ENCODE measurements around the gene VILL. TPM values are rescaled to one million over a fixed set of nuclear protein-coding genes. Genes with fewer than 3 reads are reported as not detected.
"Not testable (repeated sequence)": the region's sequence is repeated elsewhere in the genome, so short reads cannot be mapped to it uniquely, and the experiment has no call there.

VILL gene
- total RNA-seq, 1 donor from 2014 or later, result 19.5 TPM

DNA sequence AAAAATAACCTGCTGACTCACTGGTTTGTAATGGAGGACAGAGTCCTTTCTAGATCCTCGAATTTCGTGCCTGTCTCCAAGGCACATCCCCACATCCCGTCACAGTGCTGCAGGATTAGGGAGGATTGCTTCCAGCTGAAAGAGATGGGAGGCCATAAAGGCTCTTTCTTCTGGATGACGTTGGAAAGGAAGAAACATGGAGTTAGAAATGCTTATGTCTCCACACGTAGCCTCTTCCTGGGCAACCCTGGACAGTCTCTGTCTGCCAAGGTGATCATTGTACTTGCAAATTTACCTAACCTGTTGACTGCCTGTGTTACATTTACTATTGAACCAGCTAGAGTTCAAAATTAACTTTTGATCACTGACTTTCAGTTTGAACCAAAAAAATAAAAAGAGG is 27.6 kb upstream of the VILL start:
- peak; percentile 87 for DNase-seq (ENCODE audit: low spot score)

DNA sequence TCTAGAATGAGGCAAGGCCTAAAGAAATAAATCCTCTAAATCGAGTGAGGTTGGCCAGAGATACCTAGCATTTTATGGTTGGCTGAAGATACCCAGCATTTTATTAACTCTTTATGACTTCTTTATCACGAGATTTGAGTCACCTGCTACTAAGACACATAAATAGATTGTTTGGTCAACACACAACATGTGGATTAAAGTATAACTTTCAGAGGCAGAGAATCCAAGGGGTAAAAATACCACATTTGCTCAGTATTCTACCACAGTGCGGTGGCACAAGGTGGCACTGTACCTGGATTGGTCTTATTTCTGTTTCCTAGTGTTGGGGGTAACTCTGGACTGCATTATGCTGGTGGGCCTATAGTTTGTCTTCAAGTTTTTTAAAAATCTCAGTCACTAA is 27.0 kb upstream of the VILL start:
- no peak for DNase-seq (ENCODE audit: low spot score)

DNA sequence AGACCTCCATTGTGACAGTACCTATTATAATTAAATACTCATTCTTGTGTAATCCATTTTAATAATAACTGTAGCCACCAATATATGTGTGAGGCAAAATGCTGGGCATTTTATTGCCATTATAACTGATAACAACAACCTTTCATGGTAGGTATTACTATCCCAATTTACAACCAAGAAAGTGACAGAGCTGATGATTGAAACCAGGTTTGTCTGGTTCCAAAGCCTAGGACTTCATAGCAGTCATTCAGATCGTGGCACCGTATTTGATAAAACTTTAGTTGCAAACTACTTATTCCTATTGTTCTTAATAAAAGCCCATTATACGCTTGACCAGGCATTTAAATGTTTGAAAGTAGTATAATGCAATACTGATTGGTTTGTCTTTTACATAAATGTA is 26.4 kb upstream of the VILL start:
- DNase-seq (ENCODE audit: low spot score), result no peak

DNA sequence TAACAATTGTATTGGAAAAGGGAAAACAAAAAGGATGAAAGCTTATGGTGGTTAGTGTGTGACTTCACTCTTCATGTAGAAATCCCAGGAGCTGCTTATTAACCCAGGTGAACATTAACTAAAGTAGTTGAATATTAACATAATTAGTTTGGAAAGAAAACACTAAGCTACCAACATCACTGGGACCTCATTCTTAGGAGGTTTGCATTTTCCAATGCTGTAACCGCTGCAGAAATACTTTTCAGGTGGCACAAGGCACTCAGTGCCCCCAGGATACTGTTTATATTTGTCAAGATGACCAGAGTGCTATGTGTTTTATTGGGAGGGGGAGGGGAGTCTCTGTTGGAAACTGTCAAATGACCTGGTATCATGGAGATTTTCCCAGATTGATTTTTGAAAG is 25.9 kb upstream of the VILL start:
- no peak for DNase-seq (ENCODE audit: low spot score)

DNA sequence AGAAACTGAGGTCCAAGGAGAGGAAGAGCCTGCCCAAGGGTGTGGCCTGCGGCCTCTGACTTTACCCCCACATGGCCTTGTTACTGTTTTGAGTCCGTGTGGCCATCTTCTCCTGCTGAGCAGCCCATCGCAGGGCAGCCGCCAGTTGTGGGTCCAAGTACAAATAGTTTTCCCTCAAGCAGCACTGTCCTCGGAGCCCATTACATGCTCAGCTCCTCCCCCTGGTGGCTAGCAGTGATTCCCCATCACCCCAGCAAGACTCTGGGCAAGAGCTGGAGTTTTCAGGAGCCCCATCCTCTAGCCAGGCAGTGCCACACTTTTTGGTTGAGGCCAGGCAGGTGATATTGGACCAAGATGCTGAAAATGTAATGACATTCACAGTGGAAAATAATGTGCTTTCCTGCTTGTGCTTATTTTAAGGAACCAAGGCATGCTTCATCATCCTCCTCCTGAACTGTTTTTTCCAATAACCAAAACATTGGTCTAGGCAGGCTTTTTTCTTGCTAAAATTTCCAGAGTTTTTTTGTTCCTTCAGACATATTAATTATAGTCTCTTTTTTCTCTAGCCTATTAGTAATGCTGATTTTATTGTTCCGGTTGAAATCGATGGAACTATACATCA is 23.2 kb upstream of the VILL start:
- DNase-seq (ENCODE audit: low spot score), result peak; percentile 62

DNA sequence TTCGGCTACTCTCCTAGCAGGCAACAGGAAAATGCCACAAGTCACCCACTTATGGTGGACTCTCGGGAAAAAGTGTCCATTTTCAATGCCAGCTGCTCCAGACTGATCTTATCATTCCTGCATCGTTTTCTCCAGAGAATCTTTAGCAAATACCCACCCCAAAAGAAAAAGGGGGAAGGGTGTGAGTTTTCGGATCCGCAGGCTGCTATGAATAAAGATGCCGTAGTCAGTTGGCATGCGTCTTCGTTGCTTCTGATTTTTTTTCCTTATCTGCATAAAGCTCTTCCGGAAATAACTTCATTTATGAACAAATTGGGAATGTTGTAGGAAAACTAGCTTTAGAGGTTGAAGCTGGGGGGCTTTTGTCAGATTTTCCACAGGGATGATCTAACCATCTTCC is 22.4 kb upstream of the VILL start:
- DNase-seq (ENCODE audit: low spot score), result no peak

DNA sequence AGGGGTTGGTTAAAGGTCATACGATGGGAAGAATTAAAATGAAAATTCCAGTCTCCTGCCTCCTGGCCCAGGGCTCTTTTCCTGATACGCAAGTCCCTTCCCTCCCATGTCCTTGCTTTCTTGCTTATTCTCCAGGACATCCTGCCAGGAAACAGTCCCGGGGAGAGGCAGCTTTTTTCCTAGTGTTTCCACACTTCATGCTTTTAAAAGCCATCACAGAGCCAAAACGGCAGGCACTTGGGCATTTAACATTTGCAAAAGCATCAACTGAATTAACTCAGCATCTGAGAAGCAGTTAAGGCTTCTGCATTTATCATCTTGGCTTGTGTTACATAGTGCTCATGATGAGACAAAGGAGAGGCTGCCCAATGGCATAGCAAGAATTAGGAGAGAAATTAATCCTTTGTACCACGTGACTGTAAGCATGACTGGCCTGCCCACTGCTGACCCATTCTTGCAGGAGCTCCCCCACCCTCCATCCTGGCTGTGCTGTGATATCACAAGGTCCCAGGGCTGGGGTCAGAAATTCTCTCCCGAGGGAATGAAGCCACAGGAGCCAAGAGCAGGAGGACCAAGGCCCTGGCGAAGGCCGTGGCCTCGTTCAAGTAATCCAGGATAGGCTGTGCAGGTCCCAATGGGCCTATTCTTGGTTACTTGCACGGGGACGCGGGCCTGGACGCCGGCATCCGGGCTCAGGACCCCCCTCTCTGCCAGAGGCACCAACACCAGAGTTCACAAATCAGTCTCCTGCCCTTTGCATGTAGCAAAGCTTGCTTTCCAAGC is 21.6 kb upstream of the VILL start:
- no peak for DNase-seq (ENCODE audit: low spot score)

DNA sequence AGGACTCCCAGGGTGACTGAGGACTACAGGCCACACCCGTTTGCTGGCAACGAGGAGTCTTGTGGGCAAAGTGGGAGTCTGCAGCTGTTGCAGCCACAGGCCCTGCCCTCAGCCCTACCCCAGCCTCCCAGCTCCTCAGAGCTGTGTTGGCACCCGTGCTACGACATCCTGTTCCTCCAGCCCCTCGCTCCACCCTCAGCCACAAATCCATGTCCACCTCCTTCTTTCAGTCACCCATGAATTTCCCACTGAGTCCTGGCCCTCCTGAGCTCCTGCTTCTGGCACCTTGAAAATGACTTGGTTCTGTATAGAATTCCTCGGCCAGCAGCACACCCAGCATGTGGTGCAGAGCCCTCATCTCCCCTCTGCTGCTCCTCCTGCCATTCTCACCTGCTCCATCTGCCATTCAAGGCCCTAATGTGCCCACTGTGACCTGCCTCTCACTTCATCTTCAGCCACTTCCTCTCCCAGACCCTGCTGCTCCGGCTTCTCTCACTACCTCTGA is 20.9 kb upstream of the VILL start:
- DNase-seq (ENCODE audit: low spot score), result no peak

DNA sequence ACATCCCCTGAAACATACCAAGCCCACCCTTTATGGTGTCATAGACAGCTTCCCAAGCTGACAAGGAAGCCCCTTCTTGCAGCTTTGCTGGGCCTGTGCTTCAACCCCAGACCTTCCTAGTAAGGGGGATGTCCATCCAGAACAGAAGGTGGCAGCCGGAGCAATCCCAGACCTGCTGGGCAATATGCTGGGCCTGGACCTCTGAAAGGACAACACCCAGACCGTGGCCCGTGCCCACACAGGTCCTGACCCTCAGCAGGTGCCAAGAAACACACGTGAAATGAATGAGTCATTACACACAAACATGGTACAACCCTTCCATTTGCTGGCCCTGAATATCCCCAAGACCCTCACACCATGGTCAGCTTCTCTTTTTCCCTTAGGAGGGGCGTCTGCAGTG is 19.8 kb upstream of the VILL start:
- DNase-seq (ENCODE audit: low spot score), result no peak

DNA sequence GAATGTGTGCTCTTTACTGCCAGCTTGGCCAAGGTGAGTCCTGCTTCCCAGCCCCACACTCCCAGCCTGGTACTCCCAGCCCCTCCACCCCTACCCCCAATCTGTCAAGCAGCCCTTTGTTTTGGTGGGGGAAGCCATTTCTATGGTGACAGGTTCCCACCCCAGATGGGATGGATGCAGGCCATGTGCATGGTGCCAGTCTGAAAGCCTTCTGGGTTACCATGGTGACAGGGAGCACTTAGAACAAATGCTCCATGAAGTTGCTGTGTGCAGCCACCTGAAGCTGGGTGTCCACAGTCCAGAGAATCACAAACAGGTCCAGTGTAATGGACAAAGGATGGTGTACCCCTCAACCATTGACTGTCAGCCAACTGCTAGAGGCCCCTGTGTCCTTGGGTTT is 19.1 kb upstream of the VILL start:
- no peak for DNase-seq (ENCODE audit: low spot score)

DNA sequence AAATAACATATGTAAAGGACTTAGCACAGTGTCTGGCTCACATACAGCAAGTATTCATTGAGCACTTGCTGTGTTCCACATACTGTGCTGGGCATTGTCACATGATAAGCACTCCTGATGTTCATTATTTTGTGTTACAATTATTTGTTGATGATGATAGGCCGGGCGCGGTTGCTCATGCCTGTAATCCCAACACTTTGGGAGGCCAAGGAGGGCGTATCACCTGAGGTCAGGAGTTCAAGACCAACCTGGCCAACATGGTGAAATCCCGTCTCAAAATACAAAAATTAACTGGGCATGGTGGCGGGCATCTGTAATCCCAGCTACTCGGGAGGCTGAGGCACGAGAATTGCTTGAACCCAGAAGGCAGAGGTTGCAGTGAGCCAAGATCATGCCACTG is 18.5 kb upstream of the VILL start:
- not testable (repeated sequence) for DNase-seq (ENCODE audit: low spot score)

DNA sequence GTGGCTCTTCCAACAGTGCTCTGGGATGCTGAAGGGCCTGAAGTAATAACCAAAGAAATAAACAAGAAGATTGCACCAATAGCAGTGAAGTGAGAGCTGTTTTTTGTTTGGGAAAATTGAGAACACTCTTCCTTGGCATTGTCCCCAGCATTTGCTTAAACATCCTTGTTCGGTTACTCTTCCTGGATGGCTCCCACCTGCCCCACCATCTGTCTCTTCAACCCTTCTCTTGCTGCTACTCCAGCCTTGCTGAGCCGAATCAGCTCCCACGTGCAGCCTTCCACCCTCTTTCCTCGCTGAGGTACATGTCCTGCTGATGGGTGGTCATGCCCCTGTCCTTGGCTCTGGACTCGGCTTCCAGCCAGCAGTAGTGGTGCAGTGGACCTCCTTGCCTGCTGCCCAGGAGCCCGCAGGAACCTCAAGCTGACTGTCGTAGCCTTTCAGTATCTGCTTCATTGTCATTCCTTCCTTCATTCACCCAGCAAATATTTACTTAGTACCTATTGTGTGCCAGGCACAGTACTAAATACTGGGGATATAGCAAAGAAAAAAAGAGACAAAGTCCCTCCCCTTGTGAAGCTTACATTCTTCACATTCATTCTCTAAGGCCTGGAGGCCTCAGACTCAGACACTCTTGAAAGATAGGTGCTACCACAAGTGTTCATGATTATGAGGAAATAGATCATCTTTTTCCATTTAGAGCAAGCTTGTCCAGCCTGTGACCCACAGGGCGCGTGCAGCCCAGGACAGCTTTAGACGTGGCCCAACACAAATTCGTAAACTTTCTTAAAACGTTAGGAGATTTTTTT is 17.1 kb upstream of the VILL start:
- no peak for DNase-seq (ENCODE audit: low spot score)

DNA sequence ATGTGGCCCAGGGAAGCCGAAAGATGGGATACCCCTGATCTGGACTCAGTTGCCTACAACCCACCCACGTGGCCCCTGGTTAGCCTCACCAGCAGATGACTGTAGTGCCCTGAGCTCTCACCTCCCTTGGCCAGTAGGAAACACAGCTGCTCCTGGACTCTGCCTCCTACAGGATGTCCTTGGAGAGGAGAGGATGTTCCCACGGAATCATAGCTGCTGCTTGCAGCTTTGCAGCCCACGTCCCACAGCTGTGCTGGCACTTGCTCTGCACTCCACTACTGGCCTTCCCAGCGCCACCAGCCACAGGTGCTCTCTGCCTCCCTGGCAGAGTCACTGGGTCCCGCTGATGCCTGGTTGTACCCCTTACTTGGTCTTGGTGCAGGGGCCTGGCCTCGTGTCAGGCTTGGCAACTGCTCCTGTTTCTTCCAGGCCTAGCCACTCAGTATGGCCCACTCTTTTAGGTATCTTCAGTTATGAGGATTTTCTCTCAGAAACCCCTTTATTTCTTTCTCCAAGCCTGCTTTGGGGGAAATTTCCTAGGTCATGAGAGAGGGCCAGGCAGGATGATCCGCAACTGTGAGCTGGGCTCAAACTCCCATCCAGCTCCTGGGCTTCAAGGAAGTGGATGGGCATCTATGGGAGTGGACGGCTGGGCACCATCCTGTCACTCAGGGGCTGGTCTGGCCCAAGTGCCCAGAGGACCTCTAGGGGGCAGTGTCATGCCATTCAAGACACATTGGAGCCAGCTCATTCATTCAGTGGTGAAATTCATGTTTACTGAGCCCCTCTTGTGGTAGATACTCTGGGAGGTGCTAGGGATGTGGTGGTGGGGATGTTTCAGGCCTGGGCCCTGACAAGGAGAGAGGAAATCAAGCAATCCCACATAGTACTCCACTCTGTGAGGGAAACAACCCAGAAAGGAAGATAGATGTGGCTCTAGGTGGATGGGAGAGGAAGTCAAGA is 16.2 kb upstream of the VILL start:
- peak; percentile 54 for DNase-seq (ENCODE audit: low spot score)

DNA sequence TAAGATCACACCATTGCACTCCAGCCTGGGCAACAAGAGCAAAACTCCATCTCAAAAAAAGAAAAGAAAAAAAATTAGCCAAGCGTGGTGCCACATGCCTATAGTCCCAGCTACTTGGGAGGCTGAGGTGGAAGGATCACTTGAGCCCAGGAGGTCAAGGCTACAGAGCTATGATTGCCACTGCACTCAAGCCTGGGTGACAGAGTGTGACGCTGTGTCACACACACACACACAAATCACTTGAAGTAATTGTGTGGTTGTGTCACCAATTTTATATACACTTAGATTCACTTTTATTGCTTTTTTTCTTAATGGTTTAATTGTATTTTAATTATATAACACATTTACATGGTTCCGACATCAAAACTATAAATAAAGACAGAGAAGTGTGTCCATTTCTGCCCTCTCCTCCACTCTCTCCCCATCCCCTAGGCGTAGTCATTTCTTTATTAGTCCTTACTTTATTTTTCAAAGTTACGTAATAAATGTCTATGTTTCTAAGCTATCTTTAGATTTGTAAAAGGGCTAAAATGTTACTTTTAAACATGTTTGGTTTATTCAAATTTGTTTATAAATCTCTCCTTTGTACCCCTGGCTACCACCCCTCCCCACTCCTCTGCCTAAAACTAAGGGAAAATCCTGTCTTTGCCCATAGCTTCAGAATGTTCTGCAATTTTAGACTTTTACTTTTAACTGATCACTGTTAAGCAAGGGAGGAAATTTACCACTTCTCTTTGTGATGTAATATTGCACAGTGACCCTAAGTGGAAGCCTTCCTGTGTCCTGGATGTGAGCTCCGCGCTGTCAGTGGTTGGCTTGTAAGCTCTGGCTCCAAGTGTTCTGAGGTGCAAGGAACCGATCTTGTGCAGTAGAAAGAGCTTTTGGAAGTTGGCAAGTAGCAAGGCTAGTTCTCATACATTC is 10.8 kb upstream of the VILL start:
- DNase-seq (ENCODE audit: low spot score), result no peak

DNA sequence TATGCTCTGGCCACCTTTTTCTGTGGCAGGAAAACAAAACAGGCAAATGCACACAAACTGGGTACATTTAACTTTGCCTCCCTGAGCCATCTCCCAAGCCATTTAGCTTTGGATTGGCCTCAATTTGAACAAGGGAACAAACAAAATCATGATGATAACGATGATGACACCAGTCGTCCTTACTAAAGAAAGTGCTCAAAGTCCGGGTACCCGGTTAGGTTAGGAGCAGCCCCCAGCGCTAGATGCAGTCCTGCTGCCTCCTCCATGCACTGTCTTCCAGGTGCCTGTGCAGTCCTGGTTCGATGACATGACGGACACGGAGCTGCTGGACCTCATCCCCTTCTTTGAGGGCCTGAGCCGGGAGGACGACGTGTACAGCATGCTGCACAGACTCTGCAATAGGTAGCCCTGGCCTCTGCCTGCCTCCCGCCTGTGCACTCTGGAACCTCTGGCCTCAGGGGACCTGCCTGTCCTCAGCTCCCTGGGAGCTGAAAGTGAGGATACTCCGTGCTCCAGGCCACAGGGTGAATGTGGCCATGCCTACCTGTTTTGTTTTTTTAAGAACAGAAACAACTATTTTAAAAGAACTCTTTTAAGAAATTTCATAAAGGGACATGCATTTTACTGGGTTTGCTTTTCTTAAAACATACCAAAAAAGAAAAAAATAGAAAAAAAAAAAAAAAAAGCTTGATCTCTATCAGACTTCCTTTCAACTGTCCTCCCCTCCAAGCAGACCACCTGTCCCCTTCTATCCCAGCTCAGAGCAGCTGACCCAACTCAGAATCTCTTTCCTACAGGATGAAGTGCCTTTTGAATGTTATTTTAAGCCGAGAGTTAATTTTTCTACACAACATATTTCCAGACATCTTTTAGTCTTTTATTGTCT is 9.9 kb upstream of the VILL start:
- DNase-seq (ENCODE audit: low spot score), result no peak

DNA sequence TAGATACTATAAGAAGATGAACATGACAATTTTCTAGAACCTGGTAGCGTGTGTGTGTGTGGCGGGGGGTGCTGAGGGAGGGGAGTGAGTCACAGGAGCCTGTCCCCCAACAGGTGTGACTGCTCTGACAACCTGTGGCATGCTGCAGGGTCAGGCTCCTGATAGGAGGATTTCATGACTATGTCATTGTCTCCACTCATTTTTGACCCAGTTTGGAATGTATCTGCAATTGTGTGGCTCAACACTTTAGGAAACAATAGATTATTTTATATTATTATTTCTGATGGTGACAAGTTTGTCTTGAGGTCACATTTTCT is 9.3 kb upstream of the VILL start:
- DNase-seq (ENCODE audit: low spot score), result no peak

DNA sequence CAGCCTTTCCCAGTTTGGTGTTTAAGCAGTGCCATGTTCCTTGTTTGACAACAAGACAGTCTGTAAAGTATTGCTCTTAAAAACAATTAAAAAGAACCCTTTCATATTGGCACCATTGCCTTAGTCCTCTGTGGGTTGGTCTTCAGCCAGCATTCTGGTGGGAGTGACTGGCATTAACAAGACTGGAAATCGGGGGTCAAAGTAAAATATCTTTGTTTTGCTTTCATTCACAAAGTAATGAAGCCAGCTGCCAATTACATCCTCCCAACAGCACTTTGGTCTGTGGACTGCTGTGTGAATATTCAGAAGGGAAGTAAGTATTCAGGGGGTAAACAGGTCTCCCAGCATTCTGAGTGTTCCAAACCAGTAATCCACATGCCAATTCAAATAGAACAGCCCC is 8.3 kb upstream of the VILL start:
- DNase-seq (ENCODE audit: low spot score), result no peak

DNA sequence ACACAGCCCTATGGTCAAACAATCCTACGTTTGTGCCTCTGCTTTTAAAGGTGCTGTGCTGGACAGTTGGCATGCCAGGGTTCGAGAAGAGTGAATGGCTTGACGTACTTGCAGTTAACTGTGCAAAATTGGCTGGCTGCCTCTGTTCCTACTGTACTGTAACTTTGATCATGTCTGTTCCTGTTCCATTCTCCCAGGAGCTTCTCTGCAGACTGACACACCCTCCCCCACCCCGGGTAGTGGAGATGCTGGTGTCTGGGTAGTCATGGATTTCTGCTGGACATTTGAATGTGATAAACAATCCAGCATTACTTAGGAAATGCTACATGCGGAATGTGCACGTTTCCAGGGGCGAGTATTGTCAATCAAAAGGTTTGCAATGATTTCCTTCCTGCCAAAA is 6.5 kb upstream of the VILL start:
- DNase-seq (ENCODE audit: low spot score), result no peak

DNA sequence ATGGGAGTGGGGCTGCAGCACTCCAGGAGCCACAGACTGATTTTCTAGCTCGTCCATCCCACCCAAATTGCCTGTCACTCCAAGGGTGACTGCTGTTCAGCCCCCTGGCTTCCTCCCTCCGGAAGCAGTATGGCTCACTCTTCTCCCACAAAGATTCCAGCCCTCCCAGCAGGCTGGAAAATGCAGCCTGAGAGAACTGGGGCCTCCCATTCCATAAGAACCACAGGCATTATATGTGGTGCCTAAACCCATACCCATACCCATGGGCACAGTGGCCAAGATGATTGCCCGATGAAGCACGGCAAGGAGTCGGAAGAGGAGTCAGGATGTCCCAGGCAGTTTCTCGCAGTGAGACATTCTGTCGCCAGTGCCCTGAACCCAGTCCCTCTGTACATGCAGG is 6.0 kb upstream of the VILL start:
- no peak for DNase-seq (ENCODE audit: low spot score)
